NB4 (cell line): ENCODE measurements around the gene UBA1.
A peak's percentile ranks its signal among the peaks of the same experiment; 100 is the strongest.

Experiments used
- DNase-seq: peaks from one replicate; pipeline ENCODE4 v3.0.0; 2010; ENCODE audit warnings: low read depth
- H3K4me3 ChIP-seq: one replicate; pipeline ENCODE4 v1.5.1; 2011; ENCODE audit warnings: mild to moderate bottlenecking, low read depth, low read length, moderate library complexity
- CTCF ChIP-seq: IDR thresholded peaks from one replicate; pipeline ENCODE4 v1.5.1; 2012; ENCODE audit warnings: low read depth, low read length
- MAX ChIP-seq: IDR thresholded peaks from 2 replicates; pipeline ENCODE4 v1.6.1; 2011; ENCODE audit warnings: low read depth, low read length
- MYC ChIP-seq: IDR thresholded peaks from 2 replicates; pipeline ENCODE4 v1.6.1; 2011; ENCODE audit warnings: low read depth, low read length
- POLR2A ChIP-seq: IDR thresholded peaks from 2 replicates; pipeline ENCODE4 v1.6.1; 2011; ENCODE audit warnings: mild to moderate bottlenecking; ENCODE audit not compliant: insufficient read length; ENCODE audit errors: extremely low read depth

UBA1 gene

GRCh38 chrX:47217121-47217851, 23.7 kb downstream of the UBA1 start:
- TF ChIP-seq MAX (no peak), POLR2A (peak; percentile 20)
- DNase-seq = peak; percentile 43

DNA sequence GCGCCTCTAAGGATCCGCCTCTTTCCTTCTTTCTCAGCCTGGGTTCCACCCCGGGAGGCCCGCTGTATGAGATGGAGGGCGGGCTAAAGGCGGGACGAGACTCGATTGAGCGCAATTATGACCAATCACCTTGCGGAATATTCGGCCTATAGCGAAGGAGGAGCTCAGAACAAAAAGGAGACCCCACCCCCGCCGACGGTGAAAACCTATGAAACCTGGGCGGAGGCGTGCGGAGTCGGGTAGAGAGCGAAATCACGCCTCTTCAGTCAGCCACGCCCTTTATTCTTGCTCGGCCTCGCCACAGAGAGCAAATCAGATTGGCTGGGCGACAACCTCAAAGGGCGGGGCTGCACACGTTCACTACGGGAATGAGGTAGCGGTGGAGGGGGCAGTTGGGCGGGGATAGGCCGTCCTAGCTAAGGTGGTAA, 24.2 kb downstream of the UBA1 start:
- peak; percentile 97 for DNase-seq
- H3K4me3 ChIP-seq = peak overlapping the region; percentile 85
- no peak for TF ChIP-seq CTCF
- peak; percentile 72 for TF ChIP-seq MYC
- TF ChIP-seq MAX = peak; percentile 63
- TF ChIP-seq POLR2A = no peak

More at GRCh38 chrX:47217121-47217851, 23.7 kb downstream of the UBA1 start:
- H3K4me3 ChIP-seq = peak overlapping the region; percentile 34

DNA sequence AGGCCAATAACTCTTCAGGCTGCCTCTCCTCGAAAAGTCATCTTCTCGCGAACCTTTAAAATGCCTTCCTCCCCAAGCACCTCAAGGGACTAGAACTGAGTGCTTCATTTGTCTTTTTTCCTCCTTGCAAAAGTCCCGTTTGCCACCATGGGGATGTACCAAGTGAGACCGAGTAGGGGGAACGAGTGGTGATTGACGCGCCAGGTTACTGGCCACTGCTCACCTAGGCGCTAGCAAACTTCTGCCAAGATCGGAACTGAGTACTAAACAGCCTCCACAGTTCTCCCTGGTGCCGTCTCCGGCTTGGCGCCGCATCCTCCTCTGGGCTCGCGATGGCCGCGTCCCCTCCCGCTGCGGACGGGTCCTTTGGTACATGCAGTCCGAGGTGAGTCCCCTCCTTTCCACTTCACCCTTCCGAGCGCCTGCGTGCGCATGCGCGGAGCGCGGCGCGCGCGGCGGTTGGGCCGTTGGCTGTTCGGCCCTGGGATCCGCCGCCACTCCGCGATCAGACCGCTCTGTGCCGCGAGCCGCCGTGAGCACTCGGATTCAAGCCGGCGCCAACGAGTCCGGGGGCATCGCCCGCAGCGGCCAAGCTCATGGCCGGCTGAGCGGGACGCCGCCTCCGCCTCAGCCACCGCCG, 24.8 kb downstream of the UBA1 start, which contains the start of gene CDK16:
Gene CDK16, plus strand, starts transcription at position 402 of the 640 bp plus-strand sequence. CDS start 4,877 bp downstream, outside the sequence.
- H3K4me3 ChIP-seq = peak within 1 kb of the TSS; percentile 85
- TF ChIP-seq MAX = no peak
- TF ChIP-seq POLR2A = peak; percentile 84
- peak; percentile 83 for DNase-seq

DNA sequence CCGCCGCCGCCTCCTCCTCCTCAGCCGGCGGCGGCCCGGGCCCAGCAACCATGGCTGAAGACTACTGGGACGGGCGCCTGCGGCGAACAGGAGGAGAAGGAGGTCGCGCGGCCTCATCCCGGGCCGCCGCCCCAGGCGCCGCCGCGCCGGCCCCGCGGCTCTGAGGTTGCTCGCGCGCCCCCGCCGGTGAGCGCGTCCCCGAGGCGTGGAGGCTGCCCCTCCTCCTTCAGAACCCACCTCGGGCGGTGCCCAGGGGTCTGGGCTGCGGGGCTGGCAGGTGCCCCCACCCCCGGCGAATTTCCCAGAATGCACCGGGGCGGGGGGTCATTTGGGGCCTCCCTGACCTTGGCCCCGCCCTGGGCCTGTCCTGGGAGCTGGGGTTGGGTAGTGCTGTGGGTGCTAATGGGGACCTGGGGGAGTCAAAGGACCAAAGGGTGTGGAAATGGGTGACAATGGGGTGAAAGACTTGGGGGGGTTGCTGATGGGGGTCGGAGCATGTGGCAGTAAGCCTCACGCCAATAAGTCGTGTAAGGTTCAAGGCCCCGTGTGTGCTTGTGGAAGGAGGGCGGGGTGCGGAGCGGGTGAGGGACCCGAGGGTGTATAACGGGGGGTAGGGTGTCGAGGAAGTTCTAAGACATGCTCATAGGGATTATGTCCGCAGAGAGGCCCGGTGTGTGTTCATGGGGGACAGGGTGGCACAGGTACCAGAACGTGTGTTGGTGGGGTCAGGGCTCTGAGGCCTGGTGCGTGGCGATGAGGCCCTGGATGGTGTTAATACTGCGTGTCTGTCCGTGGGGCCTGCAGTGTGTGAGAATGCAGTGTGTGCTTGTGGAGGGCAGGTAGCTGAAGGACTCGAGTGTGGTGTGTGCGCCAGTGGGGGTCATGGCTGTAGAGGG, 25.5 kb downstream of the UBA1 start:
- TF ChIP-seq POLR2A = no peak
- no peak for TF ChIP-seq MAX
- TF ChIP-seq CTCF = no peak
- H3K4me3 ChIP-seq = peak overlapping the region; percentile 85
- DNase-seq = peak; percentile 61

GRCh38 chrX:47221756-47222155, 28.1 kb downstream of the UBA1 start:
- TF ChIP-seq CTCF = no peak
- no peak for TF ChIP-seq MYC
- no peak for TF ChIP-seq MAX
- no peak for TF ChIP-seq POLR2A

DNA sequence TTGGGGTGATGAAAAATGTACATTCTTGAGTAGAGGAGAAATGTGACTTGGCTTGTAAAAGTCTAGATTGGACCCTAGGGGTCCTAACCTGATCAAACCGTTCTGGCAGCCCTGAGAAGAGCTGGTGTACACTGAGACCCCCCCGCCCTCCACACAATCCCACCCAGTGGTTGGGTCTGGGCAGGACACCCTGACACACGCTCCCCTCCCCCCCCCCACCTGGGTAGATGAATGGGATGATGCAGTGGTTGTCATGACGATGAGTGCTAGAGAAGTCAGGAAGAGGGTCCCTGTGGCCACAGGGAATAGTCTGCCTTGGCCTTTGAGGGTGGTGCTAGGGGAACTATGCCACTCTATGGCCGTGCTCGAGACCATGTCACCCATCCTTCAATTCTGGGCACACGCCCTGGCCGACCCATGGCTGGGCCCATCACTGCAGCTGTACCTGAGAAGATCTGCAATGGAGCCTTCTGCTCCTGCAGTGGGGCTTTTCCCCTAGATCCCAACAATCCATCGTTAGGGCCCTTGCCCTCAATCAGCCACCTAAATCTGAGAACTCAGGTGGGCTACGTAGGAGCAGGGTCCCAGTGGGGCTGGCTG, 29.2 kb downstream of the UBA1 start:
- H3K4me3 ChIP-seq = no peak overlapping the region
- DNase-seq = no peak
- no peak for TF ChIP-seq CTCF
- no peak for TF ChIP-seq MYC
- no peak for TF ChIP-seq POLR2A
- TF ChIP-seq MAX = no peak

More at GRCh38 chrX:47221756-47222155, 28.1 kb downstream of the UBA1 start:
- DNase-seq = no peak
- H3K4me3 ChIP-seq = no peak overlapping the region
